ENCODE measurements around the gene TMEM51.

The TMEM51 gene

DNA sequence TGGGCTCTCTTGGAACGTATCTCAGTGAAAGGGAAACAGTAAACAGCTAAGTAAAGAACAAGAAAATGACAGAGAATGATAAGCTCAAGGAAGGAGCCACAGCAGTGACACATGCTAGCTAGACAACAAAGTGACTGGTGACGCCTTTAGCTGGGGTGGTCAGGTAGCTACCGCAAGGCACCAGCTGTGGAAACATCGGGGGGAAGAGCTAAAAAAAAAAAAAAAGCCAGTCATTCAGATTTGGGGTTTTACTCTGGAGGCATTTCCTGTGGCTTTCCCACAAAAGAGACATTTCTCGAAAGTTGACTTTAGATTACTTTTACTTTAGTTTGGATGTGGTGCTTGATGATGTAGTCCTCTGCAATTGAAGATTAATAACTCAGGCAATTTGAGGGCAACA is 95.5 kb downstream of the TMEM51 start:
- peak; percentile 30 to 37 for DNase-seq

DNA sequence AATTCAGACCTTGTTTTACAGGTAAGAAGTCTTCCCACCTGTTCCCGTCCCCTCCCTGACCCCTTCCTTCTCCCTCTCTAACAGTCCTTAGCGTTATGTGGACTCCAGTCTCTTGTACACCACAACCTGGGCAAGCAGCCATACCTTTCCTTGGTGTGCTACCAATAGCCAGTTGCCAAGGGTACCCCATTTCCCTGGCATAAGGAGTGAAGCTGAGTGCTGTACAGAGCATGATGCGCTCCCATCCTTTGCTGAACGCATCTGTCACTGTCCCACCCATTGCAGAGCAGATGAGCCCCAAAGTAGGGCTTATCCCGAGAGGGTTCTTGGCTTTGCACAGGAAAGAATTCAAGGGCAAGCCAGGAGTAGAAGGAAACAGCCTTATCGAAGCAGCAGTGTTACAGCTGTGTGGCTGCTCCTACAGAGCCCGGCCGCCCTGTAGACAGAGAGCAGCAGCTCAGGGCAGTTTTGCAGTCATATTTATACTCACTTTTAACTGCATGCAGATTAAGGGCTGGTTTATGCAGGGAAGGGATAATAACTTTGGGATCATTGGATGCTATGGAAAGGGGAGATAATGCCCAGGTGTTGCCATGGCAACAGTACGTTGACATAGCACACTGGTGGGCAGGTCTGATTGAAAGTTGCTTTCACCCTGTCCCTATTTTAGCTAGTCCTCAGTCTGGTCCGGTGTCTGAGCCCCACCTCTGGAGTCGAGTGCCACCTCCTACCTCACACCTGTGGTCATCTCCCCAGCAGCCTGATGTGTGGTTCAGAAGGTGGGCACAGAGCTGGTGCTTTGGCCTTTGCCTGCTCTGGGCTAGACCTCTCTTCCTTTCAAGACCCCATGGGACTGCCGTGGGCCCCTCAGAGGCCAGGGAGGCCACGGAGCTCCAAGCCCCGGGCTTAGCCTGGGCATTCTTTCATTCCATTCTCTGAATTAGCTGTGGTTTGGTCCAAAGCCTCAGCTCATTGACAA is 98.6 kb downstream of the TMEM51 start:
- DNase-seq, result no peak

DNA sequence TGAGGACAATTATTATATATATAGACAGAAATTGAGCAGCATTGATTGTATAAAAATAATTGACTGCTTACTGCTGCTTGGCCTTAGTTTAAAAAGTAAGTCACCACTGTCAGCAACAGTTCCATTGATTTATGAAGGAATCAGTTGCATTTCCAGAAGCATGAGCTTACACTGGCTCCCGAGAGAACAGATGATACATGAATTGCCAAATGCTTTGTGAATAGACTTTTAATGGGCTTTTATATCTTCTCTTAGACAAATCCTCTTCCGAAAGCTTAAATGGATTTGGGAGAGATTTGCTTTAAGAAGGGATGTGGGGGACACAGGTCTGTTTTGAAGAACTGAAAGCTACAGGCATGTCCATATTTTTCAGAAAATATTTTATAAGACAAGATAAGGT is 101.0 kb downstream of the TMEM51 start:
- no peak for DNase-seq

DNA sequence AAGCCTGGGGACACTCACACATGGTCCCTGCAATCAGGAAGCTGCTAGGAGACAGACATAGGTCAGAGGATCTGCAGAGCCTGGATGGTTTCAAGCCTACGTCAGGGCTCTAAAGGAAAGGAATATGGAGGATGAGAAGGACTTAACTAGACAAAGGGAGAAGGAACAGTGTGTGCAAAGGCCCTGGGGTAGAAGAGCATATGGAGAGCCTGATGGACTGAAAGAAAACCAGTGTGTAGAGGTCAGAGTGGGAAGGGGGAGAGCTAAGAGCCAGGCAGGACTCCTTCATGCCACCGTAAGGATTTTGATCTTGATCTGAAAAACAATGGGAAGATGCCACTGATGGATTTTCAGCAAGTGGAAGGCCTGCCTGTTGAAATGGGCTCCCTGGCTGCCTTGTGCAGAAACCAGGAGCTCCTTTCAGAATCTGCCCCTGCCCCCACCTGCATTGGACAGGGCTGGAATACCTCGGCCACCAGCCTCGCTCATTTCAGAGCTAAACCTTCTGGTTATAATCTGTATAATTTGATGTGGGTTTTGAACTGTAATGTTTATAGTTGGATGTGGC is 102.1 kb downstream of the TMEM51 start:
- no peak for DNase-seq

DNA sequence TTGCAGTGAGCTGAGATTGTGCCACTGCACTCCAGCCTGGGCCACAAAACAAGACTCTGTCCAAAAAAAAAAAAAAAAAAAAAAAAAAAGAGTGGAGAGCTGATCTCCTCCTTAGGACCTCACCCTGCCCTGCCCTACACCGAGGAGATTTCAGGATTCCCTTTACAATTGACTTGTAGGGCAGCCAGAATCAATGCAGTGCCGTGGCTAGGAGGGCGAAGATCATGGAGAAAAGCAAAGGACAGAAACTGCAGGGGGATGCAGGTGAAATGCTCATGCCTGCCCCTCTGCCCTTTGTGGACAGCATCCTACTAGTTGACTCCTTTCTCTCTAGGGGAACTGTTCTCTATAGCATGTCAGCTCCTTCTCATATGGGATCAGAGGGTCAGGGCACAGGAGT is 103.0 kb downstream of the TMEM51 start:
- DNase-seq, result no peak

DNA sequence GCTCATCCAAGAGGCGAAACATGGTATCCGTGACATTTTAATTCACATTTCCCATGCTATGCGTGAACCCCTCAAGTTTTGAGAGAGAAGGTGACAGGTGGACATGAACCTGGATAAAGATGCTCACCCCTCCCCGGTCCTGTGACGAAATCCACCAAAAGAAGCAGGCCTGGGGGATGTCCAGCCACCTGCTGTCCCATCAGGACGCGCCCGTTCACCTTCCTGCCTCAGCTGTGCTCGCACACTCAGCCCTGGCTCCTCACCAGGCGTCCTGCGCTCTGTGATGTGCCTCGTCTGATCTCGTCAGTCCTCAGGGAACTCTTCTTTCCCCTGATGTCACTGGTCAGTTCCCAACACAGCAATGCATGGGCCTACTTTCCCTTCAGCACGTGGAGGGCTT is 103.8 kb downstream of the TMEM51 start:
- no peak for DNase-seq

DNA sequence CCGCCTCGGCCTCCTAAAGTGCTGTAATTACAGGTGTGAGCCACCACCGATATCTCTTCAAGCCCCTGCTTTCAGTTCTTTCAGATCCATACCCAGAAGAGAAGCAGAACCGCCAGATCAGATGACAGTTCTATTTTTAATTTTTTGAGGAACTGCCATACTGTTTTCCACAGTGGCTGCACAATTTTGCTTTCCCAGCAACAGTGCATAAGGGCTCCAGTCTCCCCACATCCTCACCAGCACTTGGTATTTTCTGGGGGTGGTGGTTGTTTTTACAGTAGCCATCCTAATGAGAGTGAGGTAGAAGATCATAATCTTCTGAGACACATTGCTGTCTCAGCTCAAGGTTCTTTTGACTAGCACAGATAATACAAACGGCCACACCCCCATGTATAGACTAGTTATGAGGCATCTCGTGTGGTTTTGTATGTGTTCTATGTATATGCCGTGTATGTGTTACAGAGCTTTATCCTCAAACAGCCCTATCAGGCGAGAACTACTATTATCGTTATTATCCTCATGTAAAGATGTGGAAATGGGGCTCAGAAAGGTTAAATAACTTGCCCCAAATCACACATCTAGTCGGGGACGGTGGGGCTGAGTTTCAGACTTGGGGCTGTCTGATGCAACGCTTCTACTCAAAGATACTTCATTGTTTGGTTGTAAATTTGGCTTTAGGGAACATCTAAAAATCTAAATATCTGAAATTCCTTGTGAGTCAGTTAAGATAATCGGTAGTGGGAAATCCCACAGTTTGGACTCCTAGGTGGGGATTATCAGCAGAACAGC is 105.5 kb downstream of the TMEM51 start:
- DNase-seq, result no peak

DNA sequence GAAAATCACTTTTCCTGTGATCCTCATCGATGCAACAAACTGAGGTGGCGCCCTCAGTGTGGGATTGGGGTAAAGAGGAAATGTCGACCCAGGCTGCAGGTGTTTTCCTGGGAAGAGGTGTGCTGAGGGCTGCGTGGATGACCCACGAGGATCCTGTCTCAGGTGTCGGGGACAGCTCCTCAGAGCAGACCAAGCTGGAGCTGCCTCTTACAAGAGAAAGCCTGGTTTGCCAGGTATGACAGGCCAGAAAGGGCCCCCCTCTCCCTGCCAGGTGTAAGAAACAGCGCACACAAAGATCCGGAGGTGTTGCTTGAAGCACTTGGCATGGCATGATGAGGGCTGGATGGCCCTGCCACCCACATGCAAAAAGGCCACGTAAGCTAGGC is 106.1 kb downstream of the TMEM51 start:
- DNase-seq, result no peak

DNA sequence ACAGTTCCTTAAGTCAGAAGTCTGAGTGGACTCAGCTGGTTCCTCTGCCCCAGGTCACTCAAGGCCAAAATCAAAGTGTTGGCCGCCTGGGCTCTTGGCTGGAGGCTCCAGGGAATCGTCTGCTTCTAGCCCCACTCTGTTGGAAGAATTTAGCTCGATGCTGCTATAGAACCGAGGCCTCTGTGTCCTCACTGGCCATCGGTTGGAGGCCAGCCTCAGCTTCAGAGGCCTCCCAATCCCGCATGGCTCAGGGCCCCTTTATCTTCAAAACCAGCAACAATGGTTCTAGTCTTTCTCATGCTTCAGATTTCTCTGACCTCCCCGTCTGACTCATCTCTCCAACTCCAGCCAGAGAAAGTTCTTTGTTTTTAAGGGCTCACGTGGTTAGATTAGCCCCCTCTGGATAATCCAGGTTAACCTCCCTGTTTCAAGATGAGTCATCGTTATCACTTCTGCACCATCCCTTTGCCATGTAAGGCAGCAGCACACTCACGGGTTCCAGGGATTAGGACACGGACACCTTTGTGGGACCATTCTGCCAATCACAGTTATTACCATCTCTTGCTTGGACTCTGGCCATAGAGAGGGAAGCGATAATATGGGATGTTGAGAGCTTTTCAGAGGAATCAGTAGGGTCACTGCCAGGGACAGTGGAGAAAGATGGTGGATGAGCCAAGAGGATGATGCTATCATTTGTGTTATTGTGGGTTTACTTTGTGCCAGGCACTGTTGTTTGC is 107.0 kb downstream of the TMEM51 start:
- no peak for DNase-seq

DNA sequence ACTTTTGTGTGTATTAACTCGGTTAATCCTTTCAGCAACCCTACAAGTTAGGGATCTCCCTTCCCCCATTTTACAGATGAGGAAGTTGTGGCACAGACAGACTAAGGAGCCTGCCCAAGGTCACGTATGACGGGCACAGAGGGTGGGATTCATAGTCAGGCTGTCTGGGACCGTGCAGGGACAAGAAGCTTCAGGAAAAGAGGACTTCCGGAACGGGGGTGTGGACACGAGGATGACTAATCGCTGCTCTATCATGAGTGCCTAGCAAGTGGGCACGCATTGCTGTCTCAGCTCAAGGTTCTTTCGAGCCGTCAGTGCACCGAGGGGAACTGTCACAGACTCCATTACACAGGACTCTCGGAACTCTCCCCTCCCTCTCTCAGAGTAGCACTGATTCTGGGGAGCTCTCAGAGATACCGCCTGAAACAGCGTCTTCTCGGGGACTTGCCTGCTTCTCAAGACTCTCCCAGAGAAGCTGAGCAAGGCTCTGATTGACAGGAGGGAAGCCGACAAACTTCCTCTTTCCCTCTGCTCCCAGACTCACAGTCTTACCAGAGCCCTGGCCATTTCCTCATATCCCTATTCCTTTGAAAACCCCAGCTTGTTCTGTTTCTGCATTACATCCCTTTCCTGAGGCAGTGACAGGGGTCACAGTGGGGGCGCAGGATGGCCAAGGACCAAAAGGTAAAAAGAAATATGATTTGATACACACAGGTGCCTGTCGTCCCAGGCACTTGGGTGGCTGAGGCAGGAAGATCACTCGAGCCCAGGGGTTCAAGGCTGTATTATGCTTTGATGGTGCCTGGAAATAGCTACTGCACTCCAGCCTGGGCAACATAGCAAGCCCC is 107.8 kb downstream of the TMEM51 start:
- peak; percentile 16 to 18 for DNase-seq

DNA sequence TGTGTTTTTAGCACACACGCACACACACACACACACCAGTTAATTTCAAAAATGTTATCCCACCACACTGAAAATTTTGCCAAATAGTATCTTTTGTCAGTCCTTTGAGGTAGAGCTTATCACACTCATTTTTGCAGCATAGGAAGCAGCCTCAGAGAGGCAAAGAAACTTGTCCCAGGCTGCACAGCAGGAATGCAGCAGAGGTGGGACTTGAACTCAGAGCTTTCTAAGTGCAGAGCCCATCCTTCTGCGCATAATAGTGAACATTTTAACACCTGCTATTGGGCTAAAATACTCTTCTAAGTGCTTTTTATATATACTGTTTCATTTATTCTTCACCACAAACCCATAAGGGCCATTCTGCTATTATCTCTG is 108.4 kb downstream of the TMEM51 start:
- no peak for DNase-seq

DNA sequence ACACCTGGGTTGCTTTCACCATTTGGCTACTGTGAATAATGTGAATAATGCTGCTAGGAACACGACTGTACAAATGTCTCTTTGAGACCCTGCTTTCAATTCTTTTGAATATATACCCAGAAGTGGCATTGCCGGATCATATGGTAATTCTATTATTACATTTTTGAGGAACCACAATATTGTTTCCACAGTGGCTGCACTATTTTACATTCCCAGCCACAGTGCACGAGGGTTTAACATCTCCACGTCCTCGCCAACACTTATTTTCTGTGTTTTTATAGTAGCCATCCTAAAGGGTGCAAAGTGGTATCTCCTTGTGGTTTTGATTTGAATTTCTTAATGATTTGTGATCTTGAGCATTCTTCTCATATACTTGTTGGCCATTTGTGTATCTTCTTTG is 109.2 kb downstream of the TMEM51 start:
- no peak for DNase-seq

DNA sequence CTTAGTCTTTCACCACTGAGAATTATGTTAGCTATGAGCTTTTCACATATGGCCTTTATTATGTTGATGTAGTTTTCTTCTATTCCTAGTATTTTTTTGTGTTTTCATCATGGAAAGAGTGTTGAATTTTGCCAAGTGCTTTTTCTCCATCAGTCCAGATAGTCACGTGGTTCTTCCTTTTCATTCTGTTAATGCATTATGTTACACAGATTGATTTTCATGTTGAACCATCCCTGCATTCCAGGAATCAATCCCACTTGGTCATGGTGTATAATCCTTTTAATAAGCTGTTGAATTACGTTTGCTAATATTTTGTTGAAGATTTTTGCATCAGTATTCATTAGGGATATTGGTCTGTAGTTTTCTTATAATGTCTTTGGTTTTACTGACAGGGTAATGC is 111.2 kb downstream of the TMEM51 start:
- no peak for DNase-seq
